GM18519 (cell line): ENCODE results near the gene GP9.
"Not testable (repeated sequence)": the region's sequence is repeated elsewhere in the genome, so short reads cannot be mapped to it uniquely, and the experiment has no call there.

ENCODE experiments used
- ATAC-seq: cut with Tn5 transposase; IDR thresholded peaks from one replicate; pipeline ENCODE4 v1.9.1; 2021; ENCODE audit warnings: mild to moderate bottlenecking, moderate library complexity; ENCODE audit not compliant: unreplicated experiment, low FRiP score

GP9 gene

GRCh38 chr3:129046732-129047552, 13.6 kb upstream of the GP9 start:
- ATAC-seq: no peak

- no peak for ATAC-seq
Observed at GRCh38 chr3:129047553-129047839, 13.1 kb upstream of the GP9 start.

- ATAC-seq: no peak
Observed at GRCh38 chr3:129050556-129051295, 9.9 kb upstream of the GP9 start.

- ATAC-seq: no peak
Observed at GRCh38 chr3:129051871-129052340, 8.7 kb upstream of the GP9 start.

GRCh38 chr3:129052675-129053074, 7.9 kb upstream of the GP9 start:
- ATAC-seq: no peak

GRCh38 chr3:129054605-129055104, 5.9 kb upstream of the GP9 start:
- no peak for ATAC-seq

GRCh38 chr3:129056451-129057173, 4.0 kb upstream of the GP9 start:
- no peak for ATAC-seq

GRCh38 chr3:129057249-129057648, 3.3 kb upstream of the GP9 start:
- no peak for ATAC-seq

GRCh38 chr3:129058441-129059200, 2.0 kb upstream of the GP9 start:
- no peak for ATAC-seq

- ATAC-seq: no peak
Observed at GRCh38 chr3:129059311-129059958, 1.1 kb upstream of the GP9 start.

GRCh38 chr3:129061023-129061887, 676 bp downstream of the GP9 start:
- no peak for ATAC-seq

- ATAC-seq: no peak
Observed at GRCh38 chr3:129061888-129062834, 1.6 kb downstream of the GP9 start.

- no peak for ATAC-seq
Observed at GRCh38 chr3:129063091-129063640, 2.6 kb downstream of the GP9 start.

GRCh38 chr3:129063841-129064482, 3.4 kb downstream of the GP9 start:
- no peak for ATAC-seq

GRCh38 chr3:129065016-129065719, 4.6 kb downstream of the GP9 start:
- no peak for ATAC-seq

- ATAC-seq: no peak
Observed at GRCh38 chr3:129065720-129066073, 5.1 kb downstream of the GP9 start.

- ATAC-seq: not testable (repeated sequence)
Observed at GRCh38 chr3:129067719-129068118, 7.1 kb downstream of the GP9 start.
